Smooth muscle cell (in vitro differentiated cells): Measurements from ENCODE around the gene WDR70. TPM values are rescaled to one million over a fixed set of nuclear protein-coding genes. Genes with fewer than 3 reads are reported as not detected.
A peak's percentile ranks its signal among the peaks of the same experiment; 100 is the strongest.

Experiments
- DNase-seq: peaks from one replicate; lab custom pipeline; 2025; ENCODE audit not compliant: unreplicated experiment; lab: John Stamatoyannopoulos, UW
- H2AFZ ChIP-seq: fragments of 200-600 bp; sonication (generic); 2 replicates; pipeline ENCODE4 v1.6.0; 2016; ENCODE audit warnings: antibody characterized with exemption, low read depth, mild to moderate bottlenecking
- H3F3A ChIP-seq: fragments of 200-600 bp; sonication (generic); 2 replicates; pipeline ENCODE4 v1.6.0; 2017; ENCODE audit warnings: antibody characterized with exemption, low read depth
- H3K27ac ChIP-seq: fragments of 200-600 bp; sonication (generic); 2 replicates; pipeline ENCODE4 v1.5.1; 2016; ENCODE audit warnings: low read depth, mild to moderate bottlenecking
- H3K27me3 ChIP-seq: fragments of 200-600 bp; sonication (generic); 2 replicates; pipeline ENCODE4 v1.6.1; 2016; ENCODE audit warnings: low read depth, mild to moderate bottlenecking
- H3K36me3 ChIP-seq: fragments of 200-600 bp; sonication (generic); 2 replicates; pipeline ENCODE4 v1.5.1; 2016; ENCODE audit warnings: low read depth
- H3K4me1 ChIP-seq: fragments of 200-600 bp; sonication (generic); 2 replicates; pipeline ENCODE4 v1.5.1; 2016; ENCODE audit warnings: low read depth
- H3K4me2 ChIP-seq: fragments of 200-600 bp; sonication (generic); 2 replicates; pipeline ENCODE4 v1.6.0; 2016; ENCODE audit warnings: mild to moderate bottlenecking
- H3K4me3 ChIP-seq: fragments of 200-600 bp; sonication (generic); 2 replicates; pipeline ENCODE4 v1.5.1; 2016; ENCODE audit warnings: mild to moderate bottlenecking
- H3K79me2 ChIP-seq: fragments of 200-600 bp; sonication (generic); 2 replicates; pipeline ENCODE4 v1.6.0; 2016; ENCODE audit warnings: low read depth, mild to moderate bottlenecking
- H3K9ac ChIP-seq: fragments of 200-600 bp; sonication (generic); 2 replicates; pipeline ENCODE4 v1.6.0; 2016; ENCODE audit warnings: low read depth
- H3K9me3 ChIP-seq: fragments of 200-600 bp; sonication (generic); replicated peaks from 2 replicates; pipeline ENCODE4 v1.5.1; 2016; ENCODE audit warnings: low read depth
- H4K20me1 ChIP-seq: fragments of 200-600 bp; sonication (generic); 2 replicates; pipeline ENCODE4 v1.6.0; 2016; ENCODE audit warnings: low read depth
- CTCF ChIP-seq: fragments of 200-600 bp; sonication (generic); IDR thresholded peaks from 2 replicates; pipeline ENCODE4 v1.5.1; 2017; ENCODE audit warnings: borderline replicate concordance, mild to moderate bottlenecking, antibody characterized with exemption; ENCODE audit not compliant: insufficient read depth, poor library complexity, severe bottlenecking
- WGBS: methylation state at CpG from one replicate; pipeline ENCODE4 v1.1.7; 2016; ENCODE audit warnings: low lambda C conversion rate; 5-methylcytosine and 5-hydroxymethylcytosine counted together
- polyA plus RNA-seq: library from polyadenylated mRNA; unstranded; fragments of >200 nt; fragmentation: Nextera tagmentation; extraction: Ambion mirVana; gene quantifications from 2 replicates; pipeline ENCODE4 v1.2.1, GENCODE V29; 2016
- total RNA-seq: library from RNA; depleted of rRNA; stranded (reverse); fragments of >200 nt; gene quantifications from 2 replicates; pipeline ENCODE4 v1.2.3, GENCODE V29; 2014

The WDR70 gene
- total and polyA plus RNA-seq, 2 experiments from 2014 or later: 17.8 to 28.7 TPM

DNA sequence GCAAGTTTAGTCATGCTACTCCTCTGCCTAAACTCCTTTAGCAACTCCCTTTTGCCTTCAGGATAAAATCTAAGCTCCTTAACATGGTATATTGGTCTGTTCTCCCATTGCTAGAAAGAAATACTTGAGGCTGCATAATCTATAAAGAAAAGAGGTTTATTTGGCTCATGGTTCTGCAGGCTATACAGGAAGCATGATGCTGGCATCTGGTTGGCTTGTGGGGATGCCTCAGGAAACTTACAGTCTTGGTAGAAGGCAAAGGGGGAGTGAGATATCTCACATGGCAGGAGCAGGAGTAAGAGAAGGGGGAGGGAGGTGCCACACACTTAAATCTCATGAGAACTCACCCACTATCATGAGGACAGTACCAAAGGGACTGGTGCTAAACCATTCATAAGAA, 315.7 kb downstream of the WDR70 start:
- Histone ChIP-seq H3K27ac (no peak overlapping the region), H4K20me1 (no peaks in the 10 kb centered on the region), H3K27me3 (no peaks in the 10 kb centered on the region), H3F3A (no peaks in the 10 kb centered on the region), H3K9ac (no peak overlapping the region), H3K4me2 (no peak overlapping the region), H2AFZ (no peak overlapping the region), H3K36me3 (no peaks in the 10 kb centered on the region), H3K4me3 (no peak overlapping the region), H3K9me3 (no peaks in the 10 kb centered on the region), H3K79me2 (no peaks in the 10 kb centered on the region), H3K4me1 (no peaks in the 10 kb centered on the region)
- no peak for TF ChIP-seq CTCF
- no peak for DNase-seq

GRCh38 chr5:37695647-37696046, 316.5 kb downstream of the WDR70 start:
- H3K9me3 ChIP-seq: no peaks in the 10 kb centered on the region
- no peaks in the 10 kb centered on the region for H3K4me1 ChIP-seq
- H3K36me3 ChIP-seq: no peaks in the 10 kb centered on the region
- no peaks in the 10 kb centered on the region for H4K20me1 ChIP-seq
- no peak for DNase-seq
- no peak for TF ChIP-seq CTCF
- no peaks in the 10 kb centered on the region for H3F3A ChIP-seq
- H3K4me2 ChIP-seq: no peak overlapping the region
- H3K27ac ChIP-seq: no peak overlapping the region
- H3K9ac ChIP-seq: no peak overlapping the region
- H3K27me3 ChIP-seq: no peaks in the 10 kb centered on the region
- H3K4me3 ChIP-seq: no peak overlapping the region
- no peak overlapping the region for H2AFZ ChIP-seq
- WGBS: 100% methylated on average over 3 of the region's 3 CpGs
- H3K79me2 ChIP-seq: no peaks in the 10 kb centered on the region

DNA sequence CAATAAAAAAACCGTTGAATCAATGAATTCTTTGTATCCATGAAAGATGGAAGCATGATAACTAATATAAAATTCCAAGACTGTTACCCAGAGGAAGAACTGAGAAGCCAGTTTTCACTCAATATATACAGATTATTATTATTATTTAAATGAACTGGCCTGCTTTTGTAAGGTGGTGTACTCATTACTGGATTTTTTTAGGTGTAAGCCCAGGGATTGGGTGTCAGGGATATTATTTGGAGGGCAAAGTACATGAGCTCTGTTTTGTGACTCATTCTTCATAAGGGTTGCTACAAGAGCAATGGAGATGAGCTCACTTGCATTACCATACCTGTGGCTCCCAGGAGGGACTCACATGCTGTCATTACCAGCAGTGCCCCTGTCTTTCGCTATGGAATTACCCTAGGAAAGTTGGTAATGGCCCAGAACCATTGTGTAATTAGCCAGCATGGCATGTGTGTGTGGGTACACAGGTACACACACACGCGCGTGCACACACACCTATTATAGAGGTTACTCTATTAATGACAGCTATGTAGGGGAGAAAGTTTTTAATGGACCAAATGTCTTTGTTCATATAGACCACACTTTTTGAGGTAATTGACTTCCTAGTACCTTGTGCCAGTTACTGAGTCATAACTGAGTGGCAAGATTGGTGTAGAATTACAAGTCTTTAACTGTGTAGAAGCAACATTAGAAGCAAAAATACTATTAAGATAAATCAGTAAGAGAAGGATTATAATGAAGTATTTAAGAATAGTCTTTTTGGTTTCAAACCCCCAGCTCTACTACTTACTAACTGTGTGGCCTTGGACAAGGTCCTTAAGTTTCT, 317.3 kb downstream of the WDR70 start:
- Histone ChIP-seq H3K9ac (no peak overlapping the region), H3F3A (no peaks in the 10 kb centered on the region), H3K27me3 (no peaks in the 10 kb centered on the region), H3K27ac (peak overlapping the region; percentile 60), H3K9me3 (no peaks in the 10 kb centered on the region), H3K4me3 (no peak overlapping the region), H3K4me2 (no peak overlapping the region), H2AFZ (no peak overlapping the region), H3K79me2 (no peaks in the 10 kb centered on the region), H4K20me1 (no peaks in the 10 kb centered on the region), H3K4me1 (no peaks in the 10 kb centered on the region), H3K36me3 (no peaks in the 10 kb centered on the region)
- 92% methylated on average over 5 of the region's 5 CpGs for WGBS
- no peak for TF ChIP-seq CTCF
- DNase-seq: no peak

- H3K27me3 ChIP-seq: no peaks in the 10 kb centered on the region
- H3K4me3 ChIP-seq: no peak overlapping the region
- no peaks in the 10 kb centered on the region for H4K20me1 ChIP-seq
- H3K4me1 ChIP-seq: no peaks in the 10 kb centered on the region
- H3K9me3 ChIP-seq: no peaks in the 10 kb centered on the region
- no peak for TF ChIP-seq CTCF
- no peak overlapping the region for H2AFZ ChIP-seq
- DNase-seq: no peak
- no peaks in the 10 kb centered on the region for H3F3A ChIP-seq
- H3K79me2 ChIP-seq: no peaks in the 10 kb centered on the region
- no peaks in the 10 kb centered on the region for H3K36me3 ChIP-seq
- no peak overlapping the region for H3K9ac ChIP-seq
- 51% methylated on average over 2 of the region's 2 CpGs for WGBS
- no peak overlapping the region for H3K27ac ChIP-seq
- H3K4me2 ChIP-seq: no peak overlapping the region
Observed at GRCh38 chr5:37701868-37702267, 322.8 kb downstream of the WDR70 start.
